Measurements from ENCODE around the gene FBN1. TPM values are rescaled to one million over a fixed set of nuclear protein-coding genes. Genes with fewer than 3 reads are reported as not detected.
A peak's percentile ranks its signal among the peaks of the same experiment; 100 is the strongest.

FBN1 gene
- total RNA-seq, 1 donor = 984 TPM

- no peak overlapping the region for H3K4me3 ChIP-seq (ENCODE audit: low read depth, low read length)
- no peak for TF ChIP-seq CTCF (IDR thresholded peaks at IDR 0.05; ENCODE audit: insufficient read depth, low read length)
- DNase-seq (ENCODE audit: low read depth) = peak; percentile 65
Observed at GRCh38 chr15:48360841-48361240, 284.7 kb downstream of the FBN1 start.

Other genes starting within 250 kb of the FBN1 start
- gene CEP152, start 165.4 kb upstream of the FBN1 start, total RNA-seq (ENCODE audit: low replicate concordance) = 11.1 and 14.4 TPM in 2 replicates
- 253 and 674 TPM in 2 replicates for gene EID1, start 232.4 kb upstream of the FBN1 start, total RNA-seq (ENCODE audit: low replicate concordance)

All from fibroblast of the aortic adventitia (primary cell).